Gastroesophageal sphincter (tissue), 3 donors: ENCODE measurements around the gene MMADHC.

Experiments
- EP300 ChIP-seq: sonication (generic); formaldehyde crosslinking; IDR thresholded peaks from one replicate; pipeline ENCODE4 v1.6.1; 2017; ENCODE audit warnings: antibody characterized with exemption, mild to moderate bottlenecking
- POLR2A ChIP-seq, 2 donors: fragments of 450-650 bp; IDR thresholded peaks; one replicate each; pipeline ENCODE4 v1.6.1; 2017; ENCODE audit warnings: antibody characterized with exemption in 2 of 2, mild to moderate bottlenecking in 2 of 2, moderate library complexity in 1 of 2
- TF ChIP-seq, protein P1 (sequence below), 4 experiments: fragments of 200-600 bp in 2 of 4; fragments of 450-650 bp in 2 of 4; sonication (generic) in 1 of 4; IDR thresholded peaks; one replicate each; pipeline ENCODE4 v1.5.1; 2017 to 2019; ENCODE audit warnings: antibody characterized with exemption in 4 of 4, mild to moderate bottlenecking in 2 of 4, moderate library complexity in 2 of 4

DNA sequence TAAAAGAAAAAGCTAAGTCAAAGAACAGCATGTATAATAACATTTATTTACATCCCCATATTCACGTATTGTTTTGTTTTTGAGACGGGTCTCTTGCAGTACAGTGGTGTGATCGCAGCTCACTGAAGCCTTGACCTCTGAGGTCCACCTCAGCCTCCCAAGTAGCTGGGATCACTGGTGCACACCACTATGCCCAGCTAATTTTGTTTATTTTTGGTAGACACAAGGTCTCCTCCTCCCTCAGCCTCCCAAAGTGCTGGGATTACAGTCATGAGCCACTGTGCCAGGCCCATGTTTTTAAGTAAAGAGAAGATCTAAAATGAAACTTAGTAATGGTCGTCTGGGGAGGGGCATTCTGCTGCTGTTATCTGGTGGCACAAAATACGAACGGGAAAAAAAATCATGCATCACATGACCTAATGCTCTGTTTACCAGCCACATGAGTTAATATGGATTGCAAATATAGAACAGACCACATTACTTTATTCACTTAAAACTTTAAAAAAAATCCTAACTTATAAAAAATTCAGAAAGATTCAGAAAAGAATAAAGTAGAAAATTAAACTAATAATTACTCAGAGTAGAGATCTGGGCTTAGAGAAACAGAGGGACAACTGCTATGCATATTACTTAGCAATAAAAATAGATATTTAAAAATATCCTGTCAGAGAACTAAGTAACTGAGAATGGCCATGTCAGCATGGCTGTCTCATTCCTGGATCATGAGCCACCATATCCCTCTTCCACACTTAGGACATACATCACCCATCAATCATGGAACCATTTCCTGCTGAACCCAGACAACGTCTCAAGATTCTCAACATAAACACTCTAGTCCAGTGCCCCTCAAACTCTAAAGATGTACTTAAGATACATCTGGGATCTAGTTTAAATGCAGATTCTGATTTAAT lies 7.3 kb downstream of the MMADHC start:
- TF ChIP-seq, protein P1, sequence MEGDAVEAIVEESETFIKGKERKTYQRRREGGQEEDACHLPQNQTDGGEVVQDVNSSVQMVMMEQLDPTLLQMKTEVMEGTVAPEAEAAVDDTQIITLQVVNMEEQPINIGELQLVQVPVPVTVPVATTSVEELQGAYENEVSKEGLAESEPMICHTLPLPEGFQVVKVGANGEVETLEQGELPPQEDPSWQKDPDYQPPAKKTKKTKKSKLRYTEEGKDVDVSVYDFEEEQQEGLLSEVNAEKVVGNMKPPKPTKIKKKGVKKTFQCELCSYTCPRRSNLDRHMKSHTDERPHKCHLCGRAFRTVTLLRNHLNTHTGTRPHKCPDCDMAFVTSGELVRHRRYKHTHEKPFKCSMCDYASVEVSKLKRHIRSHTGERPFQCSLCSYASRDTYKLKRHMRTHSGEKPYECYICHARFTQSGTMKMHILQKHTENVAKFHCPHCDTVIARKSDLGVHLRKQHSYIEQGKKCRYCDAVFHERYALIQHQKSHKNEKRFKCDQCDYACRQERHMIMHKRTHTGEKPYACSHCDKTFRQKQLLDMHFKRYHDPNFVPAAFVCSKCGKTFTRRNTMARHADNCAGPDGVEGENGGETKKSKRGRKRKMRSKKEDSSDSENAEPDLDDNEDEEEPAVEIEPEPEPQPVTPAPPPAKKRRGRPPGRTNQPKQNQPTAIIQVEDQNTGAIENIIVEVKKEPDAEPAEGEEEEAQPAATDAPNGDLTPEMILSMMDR (IDR thresholded peaks at IDR 0.05): no peak
- TF ChIP-seq EP300 (no peak), POLR2A (IDR thresholded peaks at IDR 0.05) (no peak)
